Measurements from ENCODE around the gene CREB5.

The CREB5 gene

DNA sequence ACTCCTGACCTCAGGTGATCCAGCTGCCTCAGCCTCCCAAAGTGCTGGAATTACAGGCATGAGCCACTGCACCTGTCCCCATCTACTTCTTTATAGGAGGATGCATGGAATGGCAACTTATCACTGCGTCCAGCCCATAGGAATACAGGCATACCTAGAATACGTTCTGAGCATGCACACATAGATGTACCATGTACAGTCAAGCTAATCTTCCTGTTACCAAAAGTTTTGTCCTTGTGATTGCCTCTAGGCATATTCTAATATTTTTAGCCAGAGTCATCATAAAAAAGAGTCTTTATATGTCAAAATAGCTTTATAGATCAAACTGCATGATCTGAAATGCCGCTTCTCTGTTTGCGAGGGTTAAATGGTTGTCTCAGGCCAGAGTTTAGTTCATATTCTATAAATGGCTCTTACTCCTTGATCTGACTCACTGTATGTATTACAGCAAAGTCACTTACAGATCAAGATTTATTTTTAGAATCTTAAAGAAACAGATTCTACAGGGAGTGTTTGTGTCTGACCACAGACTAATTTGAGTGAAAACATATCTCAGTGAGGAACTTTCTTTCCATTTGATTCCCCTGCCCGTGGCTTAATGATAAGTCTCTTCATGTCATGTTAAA is 210.9 kb downstream of the CREB5 start:
- no peak overlapping the region for H3K27ac ChIP-seq
- TF ChIP-seq, protein P1, sequence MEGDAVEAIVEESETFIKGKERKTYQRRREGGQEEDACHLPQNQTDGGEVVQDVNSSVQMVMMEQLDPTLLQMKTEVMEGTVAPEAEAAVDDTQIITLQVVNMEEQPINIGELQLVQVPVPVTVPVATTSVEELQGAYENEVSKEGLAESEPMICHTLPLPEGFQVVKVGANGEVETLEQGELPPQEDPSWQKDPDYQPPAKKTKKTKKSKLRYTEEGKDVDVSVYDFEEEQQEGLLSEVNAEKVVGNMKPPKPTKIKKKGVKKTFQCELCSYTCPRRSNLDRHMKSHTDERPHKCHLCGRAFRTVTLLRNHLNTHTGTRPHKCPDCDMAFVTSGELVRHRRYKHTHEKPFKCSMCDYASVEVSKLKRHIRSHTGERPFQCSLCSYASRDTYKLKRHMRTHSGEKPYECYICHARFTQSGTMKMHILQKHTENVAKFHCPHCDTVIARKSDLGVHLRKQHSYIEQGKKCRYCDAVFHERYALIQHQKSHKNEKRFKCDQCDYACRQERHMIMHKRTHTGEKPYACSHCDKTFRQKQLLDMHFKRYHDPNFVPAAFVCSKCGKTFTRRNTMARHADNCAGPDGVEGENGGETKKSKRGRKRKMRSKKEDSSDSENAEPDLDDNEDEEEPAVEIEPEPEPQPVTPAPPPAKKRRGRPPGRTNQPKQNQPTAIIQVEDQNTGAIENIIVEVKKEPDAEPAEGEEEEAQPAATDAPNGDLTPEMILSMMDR (conservative IDR thresholded peaks at IDR 0.05), result no peak

DNA sequence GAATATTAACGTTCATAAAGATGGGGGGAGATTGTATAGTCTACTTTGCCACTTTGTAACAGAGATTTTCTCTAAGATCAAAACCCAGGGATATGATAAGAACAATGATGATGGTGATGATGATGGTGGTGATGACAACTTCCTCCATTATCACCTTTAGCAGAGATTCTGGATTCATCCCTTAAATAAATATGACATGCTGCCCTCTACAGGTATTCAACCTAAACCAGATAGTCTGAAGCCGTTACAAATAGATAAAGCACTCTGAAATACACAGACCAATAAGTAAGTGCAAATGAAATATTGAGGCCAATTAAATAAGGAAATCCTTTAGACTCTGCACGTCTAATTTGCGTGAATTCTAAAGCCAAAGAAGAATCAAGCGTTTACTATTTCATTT is 211.5 kb downstream of the CREB5 start:
- TF ChIP-seq, protein P1 (conservative IDR thresholded peaks at IDR 0.05), result peak; percentile 73
- no peak overlapping the region for H3K27ac ChIP-seq

DNA sequence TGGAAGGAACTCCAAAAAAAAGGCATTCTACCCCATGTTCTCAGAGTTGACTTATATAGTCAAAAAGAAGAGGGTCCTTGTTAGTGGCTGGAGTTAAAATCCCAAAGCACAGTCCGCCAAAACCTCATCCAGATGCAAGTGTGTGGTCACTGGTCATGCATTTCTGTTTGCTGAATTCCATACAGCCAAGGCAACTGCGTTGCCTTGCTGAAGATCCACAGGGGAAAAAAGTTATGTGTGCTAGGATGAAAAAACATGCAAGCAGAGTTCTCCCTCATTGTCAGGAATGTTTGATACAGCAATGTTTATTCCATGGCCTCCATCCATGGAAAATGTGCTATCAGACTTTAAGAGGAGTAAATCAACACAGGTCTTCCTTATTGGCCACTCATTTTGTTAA is 213.1 kb downstream of the CREB5 start:
- no peak overlapping the region for H3K27ac ChIP-seq
- TF ChIP-seq, protein P1 (conservative IDR thresholded peaks at IDR 0.05), result no peak

DNA sequence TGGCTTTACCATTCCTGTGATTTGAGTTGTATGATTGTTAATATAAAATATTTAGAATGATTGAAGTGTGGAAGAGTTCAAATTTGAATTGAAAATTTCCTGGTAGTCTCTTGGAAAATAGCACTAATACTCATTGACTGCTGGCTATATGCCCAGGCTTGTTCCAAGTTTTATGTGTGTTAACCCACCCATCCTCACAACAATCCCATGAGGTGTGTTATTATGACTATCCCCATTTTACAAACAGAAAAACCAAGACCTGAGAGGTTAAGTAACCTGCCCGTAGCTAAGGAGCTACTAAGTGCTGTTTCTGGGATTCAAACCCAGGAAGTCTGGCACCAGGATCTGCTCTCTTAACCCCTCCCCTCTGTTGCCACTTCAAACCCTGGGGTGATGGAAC is 213.9 kb downstream of the CREB5 start:
- no peak overlapping the region for H3K27ac ChIP-seq
- TF ChIP-seq, protein P1 (conservative IDR thresholded peaks at IDR 0.05), result no peak

DNA sequence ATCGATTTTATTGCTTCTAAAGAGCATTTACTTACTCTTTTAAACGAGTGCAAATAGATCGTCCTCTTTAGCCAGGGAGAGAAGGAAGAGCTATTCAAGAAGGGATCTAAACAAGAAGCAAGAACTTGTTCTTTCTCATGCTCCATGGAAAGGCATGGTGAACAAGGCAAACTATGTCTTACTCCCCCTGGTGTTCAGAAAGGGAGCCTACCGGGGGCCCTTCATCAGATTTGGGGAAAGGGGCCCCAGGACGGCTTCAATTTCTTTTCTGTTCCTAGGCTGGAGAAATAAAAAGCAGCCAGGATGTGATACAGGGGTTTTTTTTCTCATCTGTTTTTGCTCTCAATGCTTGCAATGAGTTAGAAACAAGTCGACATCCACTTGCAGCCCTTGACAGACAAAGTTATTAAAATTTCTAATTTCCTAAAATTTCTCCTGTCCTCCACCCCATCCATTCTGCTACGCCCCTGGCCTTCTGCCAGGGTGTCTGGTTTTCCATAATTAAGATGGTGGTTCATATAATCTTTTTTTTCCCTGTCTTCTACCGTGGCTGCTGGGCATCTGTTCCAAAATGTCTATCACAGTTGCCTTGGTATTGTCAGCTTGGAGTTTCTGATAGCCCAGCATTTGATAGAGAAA is 214.4 kb downstream of the CREB5 start:
- no peak overlapping the region for H3K27ac ChIP-seq
- TF ChIP-seq, protein P1 (conservative IDR thresholded peaks at IDR 0.05), result peak; percentile 75

DNA sequence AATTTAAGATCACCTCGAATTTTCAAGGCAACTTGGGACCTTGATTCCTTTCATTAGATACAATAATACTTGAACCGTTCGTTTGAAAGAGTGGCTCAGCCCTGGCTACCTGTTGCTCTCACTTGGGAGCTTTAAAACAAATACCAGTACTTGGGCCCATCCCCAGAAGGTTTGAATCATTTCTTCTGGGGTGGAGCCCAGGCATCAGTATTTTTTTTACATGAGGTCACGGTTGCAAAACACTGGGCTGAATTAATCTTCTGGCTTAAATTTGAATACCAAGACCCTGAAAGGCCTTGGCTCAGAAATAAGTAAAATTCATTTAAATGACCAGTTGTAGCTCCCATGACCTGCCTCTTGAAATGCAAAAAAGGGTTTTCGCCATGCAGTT is 214.9 kb downstream of the CREB5 start:
- no peak overlapping the region for H3K27ac ChIP-seq
- TF ChIP-seq, protein P1 (conservative IDR thresholded peaks at IDR 0.05), result no peak

DNA sequence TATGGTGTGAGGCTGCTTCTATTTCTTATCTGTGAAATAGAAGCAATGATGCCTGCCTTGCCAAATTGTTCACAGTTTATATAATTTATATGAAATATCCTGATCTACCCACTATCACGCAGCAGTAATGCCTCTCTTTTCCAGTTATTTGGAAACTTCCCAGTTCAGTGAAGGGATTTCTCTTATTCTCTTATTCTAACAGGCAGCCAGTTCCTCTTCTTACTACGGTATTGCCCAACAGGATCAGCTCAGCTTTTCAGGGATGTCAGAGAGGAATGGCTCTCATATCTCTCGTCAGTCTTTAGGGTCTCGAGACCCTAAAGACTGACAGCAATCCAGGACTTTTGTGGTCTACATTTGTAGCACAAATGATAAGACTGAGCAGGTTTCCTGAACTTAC is 215.6 kb downstream of the CREB5 start:
- TF ChIP-seq, protein P1 (conservative IDR thresholded peaks at IDR 0.05), result no peak
- H3K27ac ChIP-seq, result no peak overlapping the region

All from VCaP (cell line).